GM18909 (cell line): ENCODE results near the gene PCDHGA11.
"Not testable (repeated sequence)": the region's sequence is repeated elsewhere in the genome, so short reads cannot be mapped to it uniquely, and the experiment has no call there.

Experiments used
- ATAC-seq: cut with Tn5 transposase; IDR thresholded peaks from one replicate; pipeline ENCODE4 v1.9.1; 2021; ENCODE audit warnings: mild to moderate bottlenecking; ENCODE audit not compliant: unreplicated experiment, poor library complexity

PCDHGA11 gene

GRCh38 chr5:141397756-141398551 is 22.9 kb upstream of the PCDHGA11 start, which contains the start of gene PCDHGB5:
TSS of gene PCDHGB5 (plus strand) at chr5:141397947. CDS start at chr5:141398128, 181 bp downstream.
- ATAC-seq, result peak; percentile 85

DNA sequence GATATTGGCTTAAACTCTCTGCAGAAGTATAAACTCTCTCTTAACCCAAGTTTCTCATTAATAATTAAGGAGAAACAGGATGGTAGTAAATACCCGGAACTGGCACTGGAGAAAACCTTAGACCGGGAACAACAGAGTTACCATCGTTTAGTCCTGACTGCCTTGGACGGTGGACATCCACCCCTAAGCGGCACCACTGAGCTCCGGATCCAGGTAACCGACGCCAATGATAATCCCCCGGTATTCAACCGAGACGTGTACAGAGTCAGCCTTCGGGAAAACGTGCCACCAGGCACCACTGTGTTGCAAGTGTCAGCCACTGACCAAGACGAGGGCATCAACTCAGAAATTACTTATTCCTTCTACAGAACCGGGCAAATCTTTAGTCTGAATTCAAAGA is 22.2 kb upstream of the PCDHGA11 start:
- no peak for ATAC-seq

DNA sequence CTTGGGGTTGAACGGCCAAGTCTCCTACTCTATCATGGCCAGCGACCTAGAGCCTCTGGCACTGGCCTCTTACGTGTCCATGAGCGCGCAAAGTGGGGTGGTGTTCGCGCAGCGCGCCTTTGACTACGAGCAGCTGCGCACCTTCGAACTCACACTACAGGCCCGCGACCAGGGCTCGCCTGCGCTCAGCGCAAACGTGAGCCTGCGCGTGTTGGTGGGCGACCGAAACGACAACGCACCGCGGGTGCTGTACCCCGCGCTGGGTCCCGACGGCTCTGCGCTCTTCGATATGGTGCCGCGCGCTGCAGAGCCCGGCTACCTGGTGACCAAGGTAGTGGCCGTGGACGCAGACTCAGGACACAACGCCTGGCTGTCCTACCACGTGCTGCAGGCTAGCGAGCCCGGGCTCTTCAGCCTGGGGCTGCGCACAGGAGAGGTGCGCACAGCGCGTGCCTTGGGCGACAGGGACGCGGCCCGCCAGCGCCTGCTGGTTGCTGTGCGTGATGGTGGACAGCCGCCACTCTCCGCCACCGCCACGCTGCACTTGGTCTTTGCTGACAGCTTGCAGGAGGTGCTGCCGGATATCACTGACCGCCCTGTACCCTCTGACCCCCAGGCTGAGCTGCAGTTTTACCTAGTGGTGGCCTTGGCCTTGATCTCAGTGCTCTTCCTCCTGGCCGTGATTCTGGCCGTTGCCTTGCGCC is 21.1 kb upstream of the PCDHGA11 start:
- no peak for ATAC-seq

DNA sequence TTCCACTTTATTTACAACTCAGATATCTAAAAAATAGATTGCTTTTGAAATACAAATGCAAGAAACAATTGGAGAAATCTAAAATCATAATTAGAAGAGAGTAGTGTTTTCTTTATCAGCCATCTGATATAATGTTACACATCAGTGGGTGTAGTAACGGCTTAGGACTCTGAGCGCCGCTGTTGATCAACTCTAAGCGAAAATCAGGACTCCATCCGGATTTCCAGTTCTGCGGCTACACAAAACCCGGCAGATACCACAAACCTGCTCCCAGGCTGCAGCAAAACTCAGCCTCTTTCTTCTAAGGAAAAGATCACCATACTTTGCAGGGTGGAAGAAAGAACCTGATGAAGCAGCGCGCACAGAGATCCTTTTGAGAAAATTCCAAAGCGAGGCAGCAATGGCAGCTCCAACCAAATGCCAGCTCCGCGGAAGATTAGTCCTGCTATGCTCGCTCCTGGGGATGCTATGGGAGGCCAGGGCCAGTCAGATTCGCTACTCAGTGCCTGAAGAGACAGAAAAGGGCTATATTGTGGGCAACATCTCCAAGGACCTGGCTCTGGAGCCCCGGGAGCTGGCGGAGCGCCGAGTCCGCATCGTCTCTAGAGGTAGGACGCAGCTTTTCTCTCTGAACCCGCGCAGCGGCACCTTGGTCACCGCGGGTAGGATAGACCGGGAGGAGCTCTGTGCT is 18.2 kb upstream of the PCDHGA11 start, which contains the start of gene PCDHGA9:
TSS of gene PCDHGA9 (plus strand) at position 226 of the 691 bp plus-strand sequence. CDS start at position 401, 175 bp downstream.
- no peak for ATAC-seq

GRCh38 chr5:141403387-141403786 is 17.5 kb upstream of the PCDHGA11 start:
- ATAC-seq, result no peak

DNA sequence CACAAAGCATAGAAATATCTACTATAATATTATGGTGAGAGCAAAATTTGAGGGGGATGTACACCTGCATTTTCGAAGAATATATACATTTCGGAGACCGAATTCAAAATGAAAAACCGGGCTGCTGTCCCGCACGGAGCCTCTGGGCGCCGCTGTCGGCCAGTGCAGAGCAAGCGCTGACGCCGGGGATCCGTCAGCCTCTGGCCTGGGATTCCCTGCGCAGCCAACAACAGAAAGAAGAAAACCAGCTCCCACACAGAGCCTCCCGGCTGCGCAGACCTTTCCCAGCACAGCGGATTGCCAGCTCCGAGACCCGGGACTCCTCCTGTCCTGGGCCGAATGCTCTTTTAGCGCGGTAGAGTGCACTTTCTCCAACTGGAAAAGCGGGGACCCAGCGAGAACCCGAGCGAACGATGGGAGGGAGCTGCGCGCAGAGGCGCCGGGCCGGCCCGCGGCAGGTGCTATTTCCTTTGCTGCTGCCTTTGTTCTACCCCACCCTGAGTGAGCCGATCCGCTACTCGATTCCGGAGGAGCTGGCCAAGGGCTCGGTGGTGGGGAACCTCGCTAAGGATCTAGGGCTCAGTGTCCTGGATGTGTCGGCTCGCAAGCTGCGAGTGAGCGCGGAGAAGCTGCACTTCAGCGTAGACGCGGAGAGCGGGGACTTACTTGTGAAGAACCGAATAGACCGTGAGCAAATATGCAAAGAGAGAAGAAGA is 12.9 kb upstream of the PCDHGA11 start, which contains the start of gene PCDHGB6:
TSS of gene PCDHGB6 (plus strand) at position 232 of the 716 bp plus-strand sequence. CDS start at position 414, 182 bp downstream.
- ATAC-seq, result peak; percentile 70

- no peak for ATAC-seq
These were observed 11.1 kb upstream of the PCDHGA11 start for GRCh38 chr5:141409598-141410306.

DNA sequence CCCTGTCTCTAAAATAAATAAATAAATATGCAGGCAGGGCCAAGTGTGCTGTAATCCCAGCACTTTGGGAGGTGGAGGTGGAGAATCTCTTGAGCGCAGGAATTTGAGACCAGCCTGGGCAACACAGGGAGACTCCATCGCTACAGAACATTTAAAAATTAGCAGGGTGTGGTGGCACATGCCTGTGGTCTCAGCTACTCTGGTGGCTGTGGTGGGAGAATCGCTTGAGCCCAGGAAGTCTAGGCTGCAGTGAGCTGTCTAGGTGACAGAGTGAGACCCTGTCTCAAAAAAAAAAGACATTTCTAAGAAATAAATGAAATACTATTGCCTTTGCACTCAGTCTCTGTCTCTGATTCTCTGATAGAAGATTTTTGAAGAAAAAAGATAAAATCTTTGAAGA is 9.3 kb upstream of the PCDHGA11 start:
- ATAC-seq, result no peak

- peak; percentile 79 for ATAC-seq
These were observed 7.9 kb upstream of the PCDHGA11 start, which contains the start of gene PCDHGA10 for GRCh38 chr5:141412854-141413539. TSS of gene PCDHGA10 (plus strand) at chr5:141412987. CDS start at chr5:141413176, 189 bp downstream.

GRCh38 chr5:141413540-141414069 is 7.2 kb upstream of the PCDHGA11 start:
- no peak for ATAC-seq

- not testable (repeated sequence) for ATAC-seq
These were observed 6.1 kb upstream of the PCDHGA11 start for GRCh38 chr5:141414548-141415274.

- not testable (repeated sequence) for ATAC-seq
These were observed 5.6 kb upstream of the PCDHGA11 start for GRCh38 chr5:141415275-141415618.

DNA sequence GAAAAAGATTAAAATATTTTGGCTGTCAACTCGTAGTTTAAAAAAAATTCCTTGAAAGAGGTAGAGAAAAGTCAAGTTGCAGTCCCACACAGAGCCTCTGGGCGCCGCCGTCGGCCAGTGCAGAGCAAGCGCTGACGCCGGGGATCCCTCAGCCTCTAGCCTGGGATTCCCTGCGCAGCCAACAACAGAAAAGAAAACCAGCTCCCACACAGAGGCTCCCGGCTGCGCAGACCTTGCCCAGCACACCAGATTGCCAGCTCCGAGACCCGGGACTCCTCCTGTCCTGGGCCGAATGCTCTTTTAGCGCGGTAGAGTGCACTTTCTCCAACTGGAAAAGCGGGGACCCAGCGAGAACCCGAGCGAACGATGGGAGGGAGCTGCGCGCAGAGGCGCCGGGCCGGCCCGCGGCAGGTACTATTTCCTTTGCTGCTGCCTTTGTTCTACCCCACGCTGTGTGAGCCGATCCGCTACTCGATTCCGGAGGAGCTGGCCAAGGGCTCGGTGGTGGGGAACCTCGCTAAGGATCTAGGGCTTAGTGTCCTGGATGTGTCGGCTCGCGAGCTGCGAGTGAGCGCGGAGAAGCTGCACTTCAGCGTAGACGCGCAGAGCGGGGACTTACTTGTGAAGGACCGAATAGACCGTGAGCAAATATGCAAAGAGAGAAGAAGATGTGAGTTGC is 3.2 kb upstream of the PCDHGA11 start, which contains the start of gene PCDHGB7:
TSS of gene PCDHGB7 (plus strand) at position 184 of the 679 bp plus-strand sequence. CDS start at position 367, 183 bp downstream.
- peak; percentile 85 for ATAC-seq

GRCh38 chr5:141419074-141419880 is 1.6 kb upstream of the PCDHGA11 start:
- ATAC-seq, result no peak

DNA sequence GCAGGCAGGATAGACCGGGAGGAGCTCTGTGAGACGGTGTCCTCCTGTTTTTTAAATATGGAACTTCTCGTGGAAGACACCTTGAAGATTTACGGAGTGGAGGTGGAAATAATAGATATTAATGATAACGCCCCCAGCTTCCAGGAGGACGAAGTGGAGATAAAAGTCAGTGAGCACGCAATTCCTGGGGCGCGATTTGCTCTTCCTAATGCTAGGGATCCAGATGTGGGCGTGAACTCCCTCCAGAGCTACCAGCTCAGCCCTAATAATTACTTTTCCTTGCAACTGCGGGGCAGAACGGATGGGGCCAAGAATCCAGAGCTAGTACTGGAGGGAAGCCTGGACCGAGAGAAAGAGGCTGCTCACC is 621 bp downstream of the PCDHGA11 start:
- ATAC-seq, result no peak

DNA sequence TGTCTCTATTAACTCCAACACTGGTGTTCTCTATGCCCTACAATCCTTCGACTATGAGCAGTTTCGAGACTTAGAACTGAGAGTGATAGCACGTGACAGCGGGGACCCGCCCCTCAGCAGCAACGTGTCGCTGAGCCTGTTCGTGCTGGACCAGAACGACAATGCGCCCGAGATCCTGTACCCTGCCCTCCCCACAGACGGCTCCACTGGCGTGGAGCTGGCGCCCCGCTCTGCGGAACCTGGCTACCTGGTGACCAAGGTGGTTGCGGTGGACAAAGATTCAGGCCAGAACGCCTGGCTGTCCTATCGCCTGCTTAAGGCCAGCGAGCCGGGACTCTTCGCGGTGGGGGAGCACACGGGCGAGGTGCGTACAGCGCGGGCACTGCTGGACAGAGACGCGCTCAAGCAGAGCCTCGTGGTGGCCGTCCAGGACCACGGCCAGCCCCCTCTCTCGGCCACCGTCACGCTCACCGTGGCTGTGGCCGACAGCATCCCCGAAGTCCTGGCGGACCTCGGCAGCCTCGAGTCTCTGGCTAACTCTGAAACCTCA is 2.0 kb downstream of the PCDHGA11 start:
- no peak for ATAC-seq
